Lower lobe of right lung (tissue), 2 donors: ENCODE measurements around the gene GRB14. TPM values are rescaled to one million over a fixed set of nuclear protein-coding genes. Genes with fewer than 3 reads are reported as not detected.
A peak's percentile ranks its signal among the peaks of the same experiment; 100 is the strongest.

Experiments
- ATAC-seq, 2 donors: fragments of 200-7000 bp; cut with Tn5 transposase; one replicate each; pipeline ENCODE4 v1.9.1; 2020 to 2022; ENCODE audit warnings: mild to moderate bottlenecking in 2 of 2, moderate library complexity in 2 of 2
- DNase-seq: peaks from one replicate; pipeline ENCODE4 v3.0.0-alpha.2; 2020
- H3K27ac ChIP-seq: fragments of 200-600 bp; one replicate; pipeline ENCODE4 v1.8.0; 2022
- H3K27me3 ChIP-seq: fragments of 200-600 bp; one replicate; pipeline ENCODE4 v1.8.0; 2022; ENCODE audit warnings: low read depth
- H3K36me3 ChIP-seq: fragments of 200-600 bp; one replicate; pipeline ENCODE4 v1.8.0; 2022; ENCODE audit warnings: mild to moderate bottlenecking
- H3K4me1 ChIP-seq: fragments of 200-600 bp; one replicate; pipeline ENCODE4 v1.8.0; 2022
- H3K4me3 ChIP-seq: fragments of 200-600 bp; one replicate; pipeline ENCODE4 v1.8.0; 2022; ENCODE audit warnings: mild to moderate bottlenecking
- H3K9me3 ChIP-seq: fragments of 200-600 bp; one replicate; pipeline ENCODE4 v1.8.0; 2022
- CTCF ChIP-seq: fragments of 200-600 bp; IDR thresholded peaks from one replicate; pipeline ENCODE4 v1.8.0; 2022; ENCODE audit warnings: antibody characterized with exemption, mild to moderate bottlenecking
- intact Hi-C: fragments of 100-400 bp; cut with DNase I; formaldehyde crosslinking; loops from one replicate; pipeline ENCODE4 v1.11.0; 2022
- total RNA-seq: library from RNA; stranded (reverse); fragmentation: NEBNext Ultra II Directional; extraction: Animal tissue kit (Norgen Biotek cat#: 25700); gene quantifications from one replicate; pipeline ENCODE4 v1.2.1, GENCODE V29; 2021
- donor health status: DM: no; HTN: yes; CAD: no; lungs with severe emphysema.

GRB14 gene
- total RNA-seq, 1 donor from 2014 or later: 4.6 TPM

GRCh38 chr2:164542581-164543021, 78.7 kb downstream of the GRB14 start:
- Histone ChIP-seq H3K4me3 (no peak overlapping the region), H3K9me3 (peaks cover 3% of the 10 kb centered on the region), H3K27ac (no peak overlapping the region), H3K36me3 (no peaks in the 10 kb centered on the region), H3K27me3 (no peaks in the 10 kb centered on the region), H3K4me1 (no peaks in the 10 kb centered on the region)
- no peak for TF ChIP-seq CTCF
- DNase-seq: no peak
- ATAC-seq: no peak
- intact Hi-C loops: no loop called here

GRCh38 chr2:164538240-164538866, 82.9 kb downstream of the GRB14 start:
- Histone ChIP-seq H3K36me3 (no peaks in the 10 kb centered on the region), H3K9me3 (no peaks in the 10 kb centered on the region), H3K27ac (no peak overlapping the region), H3K4me1 (no peaks in the 10 kb centered on the region), H3K27me3 (no peaks in the 10 kb centered on the region), H3K4me3 (no peak overlapping the region)
- TF ChIP-seq CTCF: peak; percentile 56
- intact Hi-C loops: no loop called here
- ATAC-seq (peak; percentile 32 to 74), DNase-seq (no peak)

- no peaks in the 10 kb centered on the region for H3K36me3 ChIP-seq
- H3K4me1 ChIP-seq: no peaks in the 10 kb centered on the region
- DNase-seq: no peak
- no peak overlapping the region for H3K27ac ChIP-seq
- no peaks in the 10 kb centered on the region for H3K9me3 ChIP-seq
- ATAC-seq: peak in 1 of 2 donors; percentile 53
- no peak overlapping the region for H3K4me3 ChIP-seq
- intact Hi-C loops: no loop called here
- no peaks in the 10 kb centered on the region for H3K27me3 ChIP-seq
- TF ChIP-seq CTCF: no peak
These were observed 85.8 kb downstream of the GRB14 start for GRCh38 chr2:164535280-164536025.

- Histone ChIP-seq H3K4me1 (no peaks in the 10 kb centered on the region), H3K27me3 (no peaks in the 10 kb centered on the region), H3K27ac (no peak overlapping the region), H3K36me3 (no peaks in the 10 kb centered on the region), H3K4me3 (no peak overlapping the region), H3K9me3 (no peaks in the 10 kb centered on the region)
- TF ChIP-seq CTCF: no peak
- ATAC-seq (no peak), DNase-seq (no peak)
- intact Hi-C loops: no loop called here
These were observed 90.8 kb downstream of the GRB14 start for GRCh38 chr2:164530464-164530863.

GRCh38 chr2:164523726-164524125, 97.6 kb downstream of the GRB14 start:
- no peak overlapping the region for H3K4me3 ChIP-seq
- no peaks in the 10 kb centered on the region for H3K9me3 ChIP-seq
- intact Hi-C loops: no loop called here
- H3K27me3 ChIP-seq: no peaks in the 10 kb centered on the region
- H3K36me3 ChIP-seq: no peaks in the 10 kb centered on the region
- no peak overlapping the region for H3K27ac ChIP-seq
- no peak for ATAC-seq
- H3K4me1 ChIP-seq: no peaks in the 10 kb centered on the region
- no peak for TF ChIP-seq CTCF
- DNase-seq: no peak
